Thymus (tissue), 11 donors: ENCODE data around the gene UPP2. TPM values are rescaled to one million over a fixed set of nuclear protein-coding genes. Genes with fewer than 3 reads are reported as not detected.

ENCODE experiments used
- DNase-seq, 9 donors: peaks; one replicate each; pipeline ENCODE4 v3.0.0-alpha.2; 2013; ENCODE audit warnings: low spot score in 9 of 9, low read depth in 6 of 9, missing footprints in 1 of 9
- H3K27ac ChIP-seq, 2 donors: one replicate each; pipeline ENCODE4 v1.5.1; 2013; ENCODE audit warnings: control low read depth in 1 of 2, low read depth in 1 of 2, low read length in 1 of 2, mild to moderate bottlenecking in 1 of 2, moderate library complexity in 1 of 2
- H3K27me3 ChIP-seq, 2 donors: one replicate each; pipeline ENCODE4 v1.5.1; 2013; ENCODE audit warnings: low read length in 1 of 2; ENCODE audit not compliant: control insufficient read depth in 2 of 2, insufficient read depth in 1 of 2
- H3K36me3 ChIP-seq, 2 donors: one replicate each; pipeline ENCODE4 v1.5.1; 2013; ENCODE audit warnings: low read length in 1 of 2, mild to moderate bottlenecking in 1 of 2, moderate library complexity in 1 of 2; ENCODE audit not compliant: control insufficient read depth in 2 of 2, insufficient read depth in 2 of 2
- H3K4me1 ChIP-seq, 2 donors: one replicate each; pipeline ENCODE4 v1.5.1; 2013; ENCODE audit warnings: low read length in 2 of 2; ENCODE audit not compliant: control insufficient read depth in 2 of 2, insufficient read depth in 2 of 2
- H3K4me3 ChIP-seq, 2 donors: one replicate each; pipeline ENCODE4 v1.5.1; 2013; ENCODE audit warnings: low read length in 2 of 2, control low read depth in 1 of 2, mild to moderate bottlenecking in 1 of 2
- H3K9me3 ChIP-seq, 2 donors: one replicate each; pipeline ENCODE4 v1.5.1; 2013; ENCODE audit warnings: low read length in 1 of 2, mild to moderate bottlenecking in 1 of 2; ENCODE audit not compliant: control insufficient read depth in 2 of 2, insufficient read depth in 1 of 2
- WGBS: extraction: QIAGEN DNeasy Blood & Tissue Kit; methylation state at CpG from one replicate; pipeline ENCODE4 v1.1.7; 2013; 5-methylcytosine and 5-hydroxymethylcytosine counted together
- polyA plus RNA-seq: library from polyadenylated mRNA; stranded (reverse); fragments of 200-250 nt; gene quantifications from one replicate; pipeline ENCODE4 v1.2.3, GENCODE V29; 2013
- total RNA-seq: library from RNA; stranded (reverse); fragments of 120-200 nt; gene quantifications from one replicate; pipeline ENCODE4 v1.2.4, GENCODE V29; 2013
- donor health status: healthy.

UPP2 gene
- total and polyA plus RNA-seq, 2 donors = 0.50 TPM; not detected in 1

- Histone ChIP-seq H3K9me3 (no peaks in the 10 kb centered on the region), H3K4me3 (no peak overlapping the region), H3K4me1 (no peaks in the 10 kb centered on the region), H3K36me3 (no peaks in the 10 kb centered on the region), H3K27ac (no peak overlapping the region), H3K27me3 (peaks cover 4 to 6% of the 10 kb centered on the region in 2 donors)
- no peak for DNase-seq
- 95% methylated on average over 2 of the region's 2 CpGs for WGBS
Observed at GRCh38 chr2:158181171-158181570, 79.5 kb downstream of the UPP2 start.

- no peak overlapping the region for H3K27ac ChIP-seq
- WGBS = 90% methylated on average over 3 of the region's 3 CpGs
Observed at GRCh38 chr2:158182676-158183295, 81.1 kb downstream of the UPP2 start.

GRCh38 chr2:158184001-158184400, 82.3 kb downstream of the UPP2 start:
- WGBS = 84% methylated on average over 1 of the region's 1 CpG
- Histone ChIP-seq H3K27ac (no peak overlapping the region), H3K9me3 (no peaks in the 10 kb centered on the region), H3K36me3 (no peaks in the 10 kb centered on the region), H3K27me3 (peaks cover 4 to 7% of the 10 kb centered on the region in 2 donors), H3K4me1 (no peaks in the 10 kb centered on the region), H3K4me3 (no peak overlapping the region)
- no peak for DNase-seq

More at GRCh38 chr2:158182676-158183295, 81.1 kb downstream of the UPP2 start:
- no peak overlapping the region for H3K4me3 ChIP-seq
- no peak for DNase-seq
- H3K36me3 ChIP-seq = no peaks in the 10 kb centered on the region
- H3K4me1 ChIP-seq = no peaks in the 10 kb centered on the region
- H3K9me3 ChIP-seq = no peaks in the 10 kb centered on the region
- H3K27me3 ChIP-seq = peaks cover 4 to 7% of the 10 kb centered on the region in 2 donors

- no peaks in the 10 kb centered on the region for H3K4me1 ChIP-seq
- H3K36me3 ChIP-seq = no peaks in the 10 kb centered on the region
- WGBS = 91% methylated on average over 3 of the region's 3 CpGs
- H3K4me3 ChIP-seq = no peak overlapping the region
- no peaks in the 10 kb centered on the region for H3K9me3 ChIP-seq
- DNase-seq = no peak
- peaks cover 4 to 7% of the 10 kb centered on the region in 2 donors for H3K27me3 ChIP-seq
- no peak overlapping the region for H3K27ac ChIP-seq
Observed at GRCh38 chr2:158184556-158185343, 83.1 kb downstream of the UPP2 start.

Other genes with a start within 250 kb of the UPP2 start
- 3.0 TPM for gene ACVR1, start 225.5 kb upstream of the UPP2 start, total RNA-seq
- gene ACVR1, start 225.5 kb upstream of the UPP2 start, polyA plus RNA-seq = 8.0 TPM